WTC11 (cell line): Measurements from ENCODE around the gene COBLL1. TPM values are rescaled to one million over a fixed set of nuclear protein-coding genes. Genes with fewer than 3 reads are reported as not detected.
"Not testable (repeated sequence)": the region's sequence is repeated elsewhere in the genome, so short reads cannot be mapped to it uniquely, and the experiment has no call there.

ENCODE experiments used
- ATAC-seq: fragments of 200-7000 bp; cut with Tn5 transposase; 2 replicates; pipeline ENCODE4 v1.10.0; 2021; ENCODE audit warnings: mild to moderate bottlenecking, moderate library complexity
- CTCF ChIA-PET: fragments of 300-600 bp; sonication (Branson Sonifier 250); formaldehyde crosslinking; loops from one replicate; lab custom pipeline; 2021; ENCODE audit warnings: antibody characterized with exemption; lab: Charles Lee
- POLR2A ChIA-PET: fragments of 350-600 bp; sonication (Branson Sonifier 250); formaldehyde crosslinking; loops from one replicate; lab custom pipeline; 2021; ENCODE audit warnings: antibody characterized with exemption; lab: Charles Lee
- DNase-seq: peaks from one replicate; pipeline ENCODE4 v3.0.0; 2021; ENCODE audit warnings: low spot score
- H3K27ac Mint-ChIP-seq: 2 replicates; pipeline ENCODE4 v1.8.0; 2021; ENCODE audit warnings: mixed read lengths
- H3K27me3 Mint-ChIP-seq: 2 replicates; pipeline ENCODE4 v1.8.0; 2021; ENCODE audit warnings: low read depth, mild to moderate bottlenecking, moderate library complexity, mixed read lengths
- H3K36me3 Mint-ChIP-seq: 2 replicates; pipeline ENCODE4 v1.8.0; 2021; ENCODE audit warnings: mixed read lengths
- H3K4me1 Mint-ChIP-seq: 2 replicates; pipeline ENCODE4 v1.8.0; 2022; ENCODE audit warnings: mixed read lengths
- H3K4me3 Mint-ChIP-seq: 2 replicates; pipeline ENCODE4 v1.8.0; 2021; ENCODE audit warnings: mild to moderate bottlenecking, moderate library complexity, mixed read lengths
- H3K9me3 Mint-ChIP-seq: 2 replicates; pipeline ENCODE4 v1.8.0; 2021; ENCODE audit warnings: mixed read lengths
- EMX1 ChIP-seq: fragments of 250-450 bp; sonication (Bioruptor Pico); IDR thresholded peaks from 2 replicates; pipeline ENCODE4 v1.8.0; 2021; ENCODE audit warnings: mild to moderate bottlenecking
- HMGA2 ChIP-seq: fragments of 250-450 bp; sonication (Bioruptor Pico); IDR thresholded peaks from 2 replicates; pipeline ENCODE4 v1.4.0; 2021; ENCODE audit warnings: mild to moderate bottlenecking, moderate library complexity
- NFATC4 ChIP-seq: fragments of 250-450 bp; sonication (Bioruptor Pico); IDR thresholded peaks from 2 replicates; pipeline ENCODE4 v1.9.0; 2021; ENCODE audit warnings: mild to moderate bottlenecking
- OVOL2 ChIP-seq: fragments of 250-450 bp; sonication (Bioruptor Pico); IDR thresholded peaks from 2 replicates; pipeline ENCODE4 v1.9.0; 2021; ENCODE audit warnings: mild to moderate bottlenecking, borderline replicate concordance
- PREB ChIP-seq: sonication (generic); formaldehyde crosslinking; IDR thresholded peaks from 2 replicates; pipeline ENCODE4 v1.8.1; 2022; ENCODE audit warnings: mild to moderate bottlenecking, missing genetic modification reagents, moderate library complexity, borderline replicate concordance
- SMAD4 ChIP-seq: sonication (generic); formaldehyde crosslinking; IDR thresholded peaks from 2 replicates; pipeline ENCODE4 v1.8.0; 2022; ENCODE audit warnings: mild to moderate bottlenecking, missing genetic modification reagents
- USF2 ChIP-seq: sonication (generic); formaldehyde crosslinking; IDR thresholded peaks from 2 replicates; pipeline ENCODE4 v1.8.1; 2023; ENCODE audit warnings: mild to moderate bottlenecking, missing genetic modification reagents, moderate library complexity
- ZNF121 ChIP-seq: sonication (generic); formaldehyde crosslinking; IDR thresholded peaks from 2 replicates; pipeline ENCODE4 v1.8.0; 2023; ENCODE audit warnings: missing genetic modification reagents
- ZNF671 ChIP-seq: fragments of 250-450 bp; sonication (Bioruptor Pico); IDR thresholded peaks from 2 replicates; pipeline ENCODE4 v1.8.0; 2021; ENCODE audit warnings: mild to moderate bottlenecking
- total RNA-seq: library from RNA; stranded (reverse); gene quantifications from 3 replicates; pipeline ENCODE4 v1.2.3, GENCODE V29; 2021
- TF ChIP-seq, protein P1 (sequence below): sonication (generic); formaldehyde crosslinking; IDR thresholded peaks from 2 replicates; pipeline ENCODE4 v1.8.1; 2022; ENCODE audit warnings: missing genetic modification reagents, borderline replicate concordance
- TF ChIP-seq, protein P2 (sequence below): sonication (generic); formaldehyde crosslinking; IDR thresholded peaks from 2 replicates; pipeline ENCODE4 v1.8.0; 2022; ENCODE audit warnings: mild to moderate bottlenecking, missing genetic modification reagents
- TF ChIP-seq, protein P3 (sequence below): sonication (generic); formaldehyde crosslinking; IDR thresholded peaks from 2 replicates; pipeline ENCODE4 v1.8.0; 2022; ENCODE audit warnings: mild to moderate bottlenecking, missing genetic modification reagents

Gene COBLL1
- total RNA-seq, 1 experiment from 2014 or later, result 5.8 TPM

- no peak for ATAC-seq
- POLR2A ChIA-PET, result no interaction called here
- Mint-ChIP-seq H3K4me3 (no peak overlapping the region), H3K36me3 (no peaks in the 10 kb centered on the region), H3K27ac (no peak overlapping the region), H3K27me3 (no peaks in the 10 kb centered on the region), H3K4me1 (no peaks in the 10 kb centered on the region; the same call in 1 of the 2 replicates), H3K9me3 (peaks cover 4% of the 10 kb centered on the region; the same call in 1 of the 2 replicates)
- no peak for DNase-seq
- no peak for TF ChIP-seq USF2 (CRISPR knock-in tag)
- TF ChIP-seq OVOL2 (CRISPR knock-in tag), result no peak
- TF ChIP-seq EMX1 (CRISPR knock-in tag), result no peak
- TF ChIP-seq HMGA2 (CRISPR knock-in tag), result no peak
- TF ChIP-seq ZNF671, result no peak
- no peak for TF ChIP-seq PREB (CRISPR knock-in tag)
- TF ChIP-seq, protein P1, sequence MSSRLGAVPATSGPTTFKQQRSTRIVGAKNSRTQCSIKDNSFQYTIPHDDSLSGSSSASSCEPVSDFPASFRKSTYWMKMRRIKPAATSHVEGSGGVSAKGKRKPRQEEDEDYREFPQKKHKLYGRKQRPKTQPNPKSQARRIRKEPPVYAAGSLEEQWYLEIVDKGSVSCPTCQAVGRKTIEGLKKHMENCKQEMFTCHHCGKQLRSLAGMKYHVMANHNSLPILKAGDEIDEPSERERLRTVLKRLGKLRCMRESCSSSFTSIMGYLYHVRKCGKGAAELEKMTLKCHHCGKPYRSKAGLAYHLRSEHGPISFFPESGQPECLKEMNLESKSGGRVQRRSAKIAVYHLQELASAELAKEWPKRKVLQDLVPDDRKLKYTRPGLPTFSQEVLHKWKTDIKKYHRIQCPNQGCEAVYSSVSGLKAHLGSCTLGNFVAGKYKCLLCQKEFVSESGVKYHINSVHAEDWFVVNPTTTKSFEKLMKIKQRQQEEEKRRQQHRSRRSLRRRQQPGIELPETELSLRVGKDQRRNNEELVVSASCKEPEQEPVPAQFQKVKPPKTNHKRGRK (CRISPR knock-in tag), result no peak
- TF ChIP-seq, protein P2, sequence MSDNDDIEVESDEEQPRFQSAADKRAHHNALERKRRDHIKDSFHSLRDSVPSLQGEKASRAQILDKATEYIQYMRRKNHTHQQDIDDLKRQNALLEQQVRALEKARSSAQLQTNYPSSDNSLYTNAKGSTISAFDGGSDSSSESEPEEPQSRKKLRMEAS, result no peak
- CTCF ChIA-PET, result no interaction called here
These were observed 27.2 kb upstream of the COBLL1 start for GRCh38 chr2:164868563-164869419.

- POLR2A ChIA-PET, result no interaction called here
- CTCF ChIA-PET, result no interaction called here
These were observed 26.3 kb upstream of the COBLL1 start for GRCh38 chr2:164867779-164868397.

DNA sequence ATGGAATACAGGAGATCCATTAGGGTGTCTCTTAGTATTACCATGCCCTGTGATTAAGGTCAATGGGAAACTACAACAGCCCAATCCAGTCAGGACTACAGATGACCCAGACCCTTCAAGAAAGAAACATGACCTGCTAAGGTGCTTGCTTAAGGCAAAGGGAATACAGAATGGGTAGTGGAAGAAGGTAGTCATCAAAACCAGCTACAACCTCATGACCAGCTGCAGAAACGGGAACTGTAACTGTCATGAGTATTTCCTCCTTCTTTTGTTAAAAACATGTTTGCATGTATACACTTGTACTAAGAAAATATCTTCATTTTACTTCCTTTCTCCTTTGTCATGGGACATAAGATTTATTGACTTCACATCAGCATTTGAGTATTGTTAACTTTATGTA lies 24.8 kb upstream of the COBLL1 start:
- H3K27ac Mint-ChIP-seq, H3K4me3 Mint-ChIP-seq, H3K27me3 Mint-ChIP-seq, H3K4me1 Mint-ChIP-seq, H3K36me3 Mint-ChIP-seq, CTCF ChIA-PET, H3K9me3 Mint-ChIP-seq, ATAC-seq, DNase-seq, POLR2A ChIA-PET: not testable (repeated sequence)

More at GRCh38 chr2:164867779-164868397, 26.3 kb upstream of the COBLL1 start:
- no peak overlapping the region for H3K4me3 Mint-ChIP-seq
- no peaks in the 10 kb centered on the region for H3K27me3 Mint-ChIP-seq
- DNase-seq (no peak), ATAC-seq (no peak)
- peaks cover 4% of the 10 kb centered on the region; the same call in 1 of the 2 replicates for H3K9me3 Mint-ChIP-seq
- H3K27ac Mint-ChIP-seq, result no peak overlapping the region
- H3K36me3 Mint-ChIP-seq, result no peaks in the 10 kb centered on the region
- no peak for TF ChIP-seq OVOL2 (CRISPR knock-in tag)
- TF ChIP-seq ZNF121 (CRISPR knock-in tag), result no peak
- TF ChIP-seq, protein P3, sequence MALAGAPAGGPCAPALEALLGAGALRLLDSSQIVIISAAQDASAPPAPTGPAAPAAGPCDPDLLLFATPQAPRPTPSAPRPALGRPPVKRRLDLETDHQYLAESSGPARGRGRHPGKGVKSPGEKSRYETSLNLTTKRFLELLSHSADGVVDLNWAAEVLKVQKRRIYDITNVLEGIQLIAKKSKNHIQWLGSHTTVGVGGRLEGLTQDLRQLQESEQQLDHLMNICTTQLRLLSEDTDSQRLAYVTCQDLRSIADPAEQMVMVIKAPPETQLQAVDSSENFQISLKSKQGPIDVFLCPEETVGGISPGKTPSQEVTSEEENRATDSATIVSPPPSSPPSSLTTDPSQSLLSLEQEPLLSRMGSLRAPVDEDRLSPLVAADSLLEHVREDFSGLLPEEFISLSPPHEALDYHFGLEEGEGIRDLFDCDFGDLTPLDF (CRISPR knock-in tag), result no peak
- TF ChIP-seq NFATC4 (CRISPR knock-in tag), result no peak
- no peak for TF ChIP-seq SMAD4 (CRISPR knock-in tag)
- TF ChIP-seq EMX1 (CRISPR knock-in tag), result no peak
- TF ChIP-seq, all 79 proteins: peak for 0
- H3K4me1 Mint-ChIP-seq, result 0 out of 2 replicates have a peak, but pooled peaks cover 3% of the 10 kb centered on the region
